HG02642 (cell line): ENCODE measurements around the gene STK26.
"Not testable (repeated sequence)": the region's sequence is repeated elsewhere in the genome, so short reads cannot be mapped to it uniquely, and the experiment has no call there.

ENCODE experiments used
- ATAC-seq: cut with Tn5 transposase; IDR thresholded peaks from one replicate; pipeline ENCODE4 v1.9.1; 2021; ENCODE audit warnings: mild to moderate bottlenecking; ENCODE audit not compliant: unreplicated experiment, poor library complexity

STK26 gene

GRCh38 chrX:132092439-132093065, 69.5 kb downstream of the STK26 start:
- peak; percentile 81 for ATAC-seq

- ATAC-seq, result no peak
Measured at GRCh38 chrX:132093239-132093860, 70.2 kb downstream of the STK26 start.

- ATAC-seq, result no peak
Measured at GRCh38 chrX:132094164-132094563, 71.1 kb downstream of the STK26 start.

- ATAC-seq, result not testable (repeated sequence)
Measured at GRCh38 chrX:132098704-132099103, 75.6 kb downstream of the STK26 start.

- no peak for ATAC-seq
Measured at GRCh38 chrX:132101206-132101605, 78.1 kb downstream of the STK26 start.

- no peak for ATAC-seq
Measured at GRCh38 chrX:132101799-132102198, 78.7 kb downstream of the STK26 start.

- ATAC-seq, result no peak
Measured at GRCh38 chrX:132107291-132107690, 84.2 kb downstream of the STK26 start.

- no peak for ATAC-seq
Measured at GRCh38 chrX:132114607-132115006, 91.5 kb downstream of the STK26 start.

GRCh38 chrX:132115792-132116191, 92.7 kb downstream of the STK26 start:
- no peak for ATAC-seq

- no peak for ATAC-seq
Measured at GRCh38 chrX:132118358-132118757, 95.3 kb downstream of the STK26 start.

- no peak for ATAC-seq
Measured at GRCh38 chrX:132119283-132119682, 96.2 kb downstream of the STK26 start.

GRCh38 chrX:132119821-132120515, 96.9 kb downstream of the STK26 start:
- no peak for ATAC-seq

- no peak for ATAC-seq
Measured at GRCh38 chrX:132120913-132121312, 97.8 kb downstream of the STK26 start.
